KBM-7 (cell line): Measurements from ENCODE around the gene DYNC1LI1.
A peak's percentile ranks its signal among the peaks of the same experiment; 100 is the strongest.

Source experiments
- DNase-seq: peaks from one replicate; pipeline ENCODE4 v3.0.0-alpha.2; 2015
- in situ Hi-C: fragments of 300-500 bp; cut with MboI; formaldehyde crosslinking; loops from 2 replicates; pipeline ENCODE4 v1.14.3; 2020; ENCODE audit warnings: low sequenced_read_pairs, low pct_unique_long_range_greater_than_20kb, mixed read lengths

The DYNC1LI1 gene

DNA sequence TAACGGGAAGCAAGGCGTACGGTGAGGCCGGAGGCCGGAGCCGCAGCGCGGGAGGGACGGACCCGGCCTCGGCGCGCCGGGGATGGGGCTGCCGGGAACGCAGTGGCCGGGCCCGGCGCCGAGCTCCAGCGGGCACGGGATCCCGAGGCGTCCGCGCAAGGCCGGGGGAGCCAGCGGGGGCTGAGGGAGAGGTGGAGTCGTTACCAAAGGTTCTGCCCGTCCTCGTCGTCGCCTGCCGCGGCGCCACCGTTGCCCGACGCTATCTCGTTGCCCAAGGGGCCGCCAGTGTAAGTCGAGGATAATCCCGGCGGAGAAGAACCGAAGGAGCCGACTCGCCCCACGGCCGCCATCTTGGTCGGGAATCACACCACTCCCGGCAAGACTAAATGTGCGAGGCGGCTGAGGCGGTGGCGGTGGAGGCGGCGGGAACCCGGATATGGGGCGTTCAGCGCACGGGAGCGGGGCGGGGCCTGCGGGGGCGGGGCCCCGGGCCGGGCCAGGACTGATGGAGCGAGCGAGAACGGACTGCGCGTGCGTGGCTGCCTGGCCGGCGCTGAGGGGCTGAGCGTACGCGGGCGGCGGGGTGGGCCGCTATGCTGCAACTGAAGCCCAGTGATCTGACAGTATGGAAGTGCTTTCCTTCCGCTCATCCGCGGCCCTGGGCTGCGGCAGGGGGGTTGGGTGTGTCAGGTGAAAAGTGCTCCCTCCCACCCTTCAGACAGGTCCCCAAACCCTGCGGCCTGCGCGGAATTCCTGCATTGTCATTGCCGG lies at the start of gene DYNC1LI1:
TSS of gene DYNC1LI1 (minus strand) at position 438 of the 771 bp plus-strand sequence. CDS start at position 350, 88 bp downstream.
- in situ Hi-C loops = no loop called here
- DNase-seq = peak; percentile 88

- in situ Hi-C loops = no loop called here
- DNase-seq = no peak
These were observed 48.7 kb upstream of the DYNC1LI1 start for GRCh38 chr3:32619395-32619794.

GRCh38 chr3:32616267-32616962 lies 45.8 kb upstream of the DYNC1LI1 start:
- in situ Hi-C loops = no loop called here
- no peak for DNase-seq

DNA sequence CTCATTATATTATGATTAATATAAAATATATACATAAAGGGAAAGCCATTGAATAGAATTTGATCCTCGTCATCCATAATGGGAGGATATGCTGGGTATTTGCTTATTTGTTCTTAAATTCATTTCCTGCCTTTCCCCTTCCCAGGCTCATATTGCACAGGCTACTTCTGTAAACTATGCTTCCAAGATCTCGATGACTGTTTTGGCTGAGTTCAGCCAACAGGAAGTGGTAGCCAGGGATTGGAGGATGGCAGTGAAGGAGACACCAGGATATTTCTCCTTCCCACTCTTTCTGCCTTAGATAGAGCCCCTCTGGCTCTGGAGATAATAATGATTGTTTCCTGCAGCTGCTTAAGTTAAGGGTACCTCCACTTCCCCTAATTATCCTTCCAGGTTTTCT lies 44.3 kb upstream of the DYNC1LI1 start:
- DNase-seq = no peak
- in situ Hi-C loops = no loop called here

DNA sequence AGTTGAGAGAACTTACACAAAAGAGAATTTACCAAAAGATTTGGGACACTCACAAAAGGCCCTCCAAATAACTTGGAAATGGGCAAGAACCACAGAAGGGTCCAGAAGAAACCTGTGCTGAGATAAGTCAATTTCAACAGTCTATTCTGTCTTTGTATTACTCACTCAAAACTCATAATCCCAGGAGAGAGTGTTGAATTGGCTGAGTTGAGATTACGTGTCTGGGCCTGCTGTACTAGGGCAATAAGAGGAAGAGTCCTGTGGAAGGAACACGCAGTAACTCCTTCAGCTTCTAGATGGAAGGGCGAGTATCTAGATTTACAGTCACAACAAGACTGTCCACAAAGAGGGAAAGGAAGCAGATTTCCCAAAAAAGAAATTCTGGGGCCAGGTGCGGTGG lies 42.5 kb upstream of the DYNC1LI1 start:
- in situ Hi-C loops = no loop called here
- DNase-seq = no peak

- in situ Hi-C loops = no loop called here
- DNase-seq = no peak
These were observed 41.9 kb upstream of the DYNC1LI1 start for GRCh38 chr3:32612547-32612946.

DNA sequence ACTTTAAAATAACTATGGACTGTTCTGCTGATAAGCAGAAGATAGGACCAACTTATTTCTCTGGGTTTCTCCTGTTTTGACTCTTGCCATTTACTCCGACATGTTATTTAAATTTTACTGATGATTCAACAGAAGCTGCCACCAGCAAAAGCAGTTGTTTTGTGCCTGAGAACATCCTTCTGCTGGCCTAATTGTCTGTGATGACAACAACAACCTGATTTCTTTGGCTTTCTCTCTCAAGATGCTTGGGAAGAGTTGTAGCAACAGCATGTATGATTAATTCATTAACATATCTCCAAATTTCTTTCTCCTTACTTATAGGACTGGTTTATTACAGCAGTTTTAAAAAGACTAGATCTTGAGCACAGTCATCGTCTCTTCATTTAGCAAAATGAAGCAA lies 36.9 kb upstream of the DYNC1LI1 start:
- no peak for DNase-seq
- in situ Hi-C loops = no loop called here

GRCh38 chr3:32606960-32607359 lies 36.3 kb upstream of the DYNC1LI1 start:
- in situ Hi-C loops = no loop called here
- no peak for DNase-seq

GRCh38 chr3:32606277-32606676 lies 35.6 kb upstream of the DYNC1LI1 start:
- no peak for DNase-seq
- in situ Hi-C loops = no loop called here

DNA sequence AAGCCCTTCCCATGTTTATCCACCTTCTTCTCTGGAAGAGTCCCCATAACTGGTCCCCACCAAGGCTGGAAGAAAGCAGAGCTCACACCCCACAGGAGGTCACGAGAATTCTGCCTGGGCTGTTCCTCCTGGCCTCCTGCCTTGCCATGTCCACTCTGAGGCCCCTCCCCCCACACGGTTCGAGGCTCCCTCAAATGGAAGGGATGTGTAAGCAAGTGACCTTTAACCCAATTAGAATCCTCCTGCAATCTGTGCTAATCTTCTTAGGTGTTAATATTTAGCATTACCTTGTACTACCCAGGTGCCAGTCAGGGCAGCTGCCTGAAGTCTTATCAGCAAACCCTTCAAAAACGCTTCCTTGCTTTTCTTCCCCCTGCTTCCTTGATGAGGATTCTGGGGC lies 32.4 kb upstream of the DYNC1LI1 start:
- in situ Hi-C loops = no loop called here
- no peak for DNase-seq

- DNase-seq = no peak
- in situ Hi-C loops = no loop called here
These were observed 31.5 kb upstream of the DYNC1LI1 start for GRCh38 chr3:32602206-32602605.

GRCh38 chr3:32601722-32602121 lies 31.1 kb upstream of the DYNC1LI1 start:
- DNase-seq = no peak

DNA sequence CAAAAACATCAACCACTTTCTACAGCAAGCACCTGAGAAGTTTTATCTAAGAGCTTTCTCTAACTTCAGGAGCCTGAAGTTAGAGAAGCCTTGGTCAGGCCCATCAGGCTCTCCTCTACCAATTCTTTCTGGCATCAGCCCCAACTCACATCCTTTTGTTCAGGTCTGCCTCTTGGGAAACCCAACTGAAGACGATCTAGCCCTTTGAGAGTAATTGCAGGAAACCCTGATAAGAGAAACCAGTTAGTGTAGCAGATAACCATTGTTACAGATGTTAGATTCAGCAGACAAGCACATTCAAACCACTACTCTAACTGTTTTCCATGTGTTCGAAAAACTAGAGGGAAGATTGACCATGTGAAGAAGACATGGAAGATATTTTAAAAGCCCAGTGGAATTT lies 27.0 kb upstream of the DYNC1LI1 start:
- peak; percentile 11 for DNase-seq
- in situ Hi-C loops = no loop called here

More at GRCh38 chr3:32601722-32602121, 31.1 kb upstream of the DYNC1LI1 start:
- in situ Hi-C loops = no loop called here

DNA sequence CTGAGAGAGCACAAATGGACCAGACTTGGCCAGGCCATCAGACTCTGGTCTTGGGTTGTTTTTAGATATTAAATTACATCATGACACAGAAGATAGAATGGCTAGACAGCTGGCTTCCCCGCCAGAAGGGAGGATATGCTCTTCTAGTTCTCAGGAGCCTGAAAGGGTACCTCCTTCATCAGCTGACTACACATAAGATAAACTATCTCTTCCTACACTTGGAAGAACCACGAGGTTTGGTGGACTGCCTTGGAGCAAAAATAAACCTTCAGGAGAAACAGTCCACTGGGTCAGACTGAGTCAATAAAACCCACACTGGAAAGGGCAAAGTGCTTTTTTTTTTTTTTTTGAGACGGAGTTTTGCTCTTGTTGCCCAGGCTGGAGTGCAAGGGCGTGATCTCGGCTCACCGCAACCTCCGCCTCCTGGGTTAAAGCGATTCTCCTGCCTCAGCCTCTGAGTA lies 26.3 kb upstream of the DYNC1LI1 start:
- no peak for DNase-seq
- in situ Hi-C loops = no loop called here

DNA sequence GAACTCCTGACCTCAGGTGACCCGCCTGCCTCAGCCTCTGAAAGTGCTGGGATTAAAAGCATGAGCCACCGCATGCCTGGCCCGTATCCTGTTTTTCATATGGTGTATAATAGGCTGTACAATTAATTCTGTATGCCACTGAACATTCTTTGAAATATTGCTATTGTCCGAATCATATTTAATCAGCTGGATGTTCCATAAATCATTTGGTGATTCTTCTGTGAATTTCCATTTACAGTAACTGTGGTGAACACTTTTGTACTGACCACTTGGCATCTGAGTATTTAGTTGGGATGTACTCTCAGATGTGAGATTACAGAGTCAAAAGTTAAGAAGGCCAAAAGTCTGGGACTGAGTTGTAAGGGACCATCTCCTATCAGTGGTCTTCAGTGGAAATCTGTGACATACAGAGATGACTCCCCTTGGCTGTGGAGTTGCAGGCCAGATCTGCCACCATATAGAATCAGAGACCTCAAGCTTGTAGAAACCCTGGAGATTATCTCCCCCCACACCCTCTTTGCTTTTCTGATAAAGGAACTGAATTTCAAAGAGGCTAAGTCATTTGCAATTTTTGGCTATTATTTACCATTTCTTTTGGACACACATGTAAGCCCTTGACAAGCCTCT lies 25.7 kb upstream of the DYNC1LI1 start:
- DNase-seq = no peak
- in situ Hi-C loops = no loop called here

GRCh38 chr3:32595323-32595722 lies 24.7 kb upstream of the DYNC1LI1 start:
- in situ Hi-C loops = no loop called here
- no peak for DNase-seq

DNA sequence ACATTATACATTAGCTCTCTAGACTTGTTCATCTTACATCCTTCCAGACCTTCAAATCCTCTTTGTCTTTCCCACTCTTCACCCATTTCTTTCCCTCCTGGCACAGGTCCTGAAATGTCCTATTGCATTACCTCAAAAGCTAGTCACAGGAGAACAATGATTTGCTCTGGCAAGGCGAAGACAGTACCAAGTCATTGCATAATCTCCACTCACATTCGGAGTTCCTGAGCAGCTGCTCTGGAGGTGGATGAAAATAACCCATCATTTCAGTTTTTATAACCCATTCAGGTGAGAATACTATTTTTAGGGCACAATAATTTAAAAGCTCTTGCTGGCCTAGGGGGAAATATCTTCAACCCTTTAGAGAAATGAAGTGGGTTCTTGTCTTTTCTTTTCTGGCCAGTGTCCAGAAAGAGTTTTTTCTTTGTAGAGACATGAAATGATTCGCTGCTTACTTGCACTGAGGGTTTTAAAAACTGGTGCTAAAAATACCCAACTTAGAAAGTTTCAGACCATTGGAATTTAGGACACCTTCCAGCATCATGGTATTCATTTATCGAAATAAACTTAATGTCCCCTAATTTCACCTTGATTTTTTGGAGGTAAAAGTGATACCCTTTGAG lies 23.4 kb upstream of the DYNC1LI1 start:
- in situ Hi-C loops = no loop called here
- no peak for DNase-seq

- in situ Hi-C loops = no loop called here
These were observed 22.2 kb upstream of the DYNC1LI1 start for GRCh38 chr3:32592696-32593353.

DNA sequence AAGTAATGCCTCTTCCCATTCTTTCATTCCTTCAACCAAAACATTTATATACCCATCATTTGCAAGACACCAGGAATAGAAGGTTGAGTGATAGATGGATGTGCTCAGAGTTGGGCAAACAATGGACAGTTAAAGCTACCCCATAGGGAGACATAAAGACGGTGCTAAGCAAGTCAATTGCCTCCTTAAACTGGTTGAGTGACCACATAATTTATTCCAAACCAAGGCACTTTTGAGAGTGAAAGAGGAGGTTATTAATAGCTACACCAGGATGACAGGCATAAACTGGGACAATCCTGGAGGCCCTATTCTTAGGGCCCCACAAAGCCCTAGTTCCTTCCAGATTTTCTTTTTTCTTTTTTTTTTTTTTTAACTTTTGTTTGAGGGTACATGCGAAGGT lies 21.4 kb upstream of the DYNC1LI1 start:
- DNase-seq = no peak
- in situ Hi-C loops = no loop called here

More at GRCh38 chr3:32592696-32593353, 22.2 kb upstream of the DYNC1LI1 start:
- no peak for DNase-seq
